ENCODE results near the gene LHX2.

Gene LHX2

GRCh38 chr9:124077915-124078572, 66.5 kb downstream of the LHX2 start:
- no peak overlapping the region for H3K27ac Mint-ChIP-seq
- H3K9me3 Mint-ChIP-seq: no peaks in the 10 kb centered on the region
- H3K27me3 Mint-ChIP-seq: peaks cover 23% of the 10 kb centered on the region
- no peaks in the 10 kb centered on the region for H3K36me3 Mint-ChIP-seq (ENCODE audit: low read depth)
- H3K4me3 Mint-ChIP-seq: no peak overlapping the region
- no peaks in the 10 kb centered on the region for H3K4me1 Mint-ChIP-seq (ENCODE audit: low read depth)
- DNase-seq: no peak

GRCh38 chr9:124078641-124079040, 67.1 kb downstream of the LHX2 start:
- DNase-seq: no peak
- peaks cover 18% of the 10 kb centered on the region for H3K27me3 Mint-ChIP-seq
- H3K4me3 Mint-ChIP-seq: no peak overlapping the region
- H3K36me3 Mint-ChIP-seq (ENCODE audit: low read depth): no peaks in the 10 kb centered on the region
- no peaks in the 10 kb centered on the region for H3K4me1 Mint-ChIP-seq (ENCODE audit: low read depth)
- no peak overlapping the region for H3K27ac Mint-ChIP-seq
- H3K9me3 Mint-ChIP-seq: no peaks in the 10 kb centered on the region

- no peak for DNase-seq
- Mint-ChIP-seq H3K27ac (no peak overlapping the region), H3K9me3 (no peaks in the 10 kb centered on the region), H3K36me3 (ENCODE audit: low read depth) (no peaks in the 10 kb centered on the region), H3K4me3 (no peak overlapping the region), H3K4me1 (ENCODE audit: low read depth) (no peaks in the 10 kb centered on the region), H3K27me3 (peaks cover 17% of the 10 kb centered on the region)
Measured at GRCh38 chr9:124079176-124079925, 67.8 kb downstream of the LHX2 start.

DNA sequence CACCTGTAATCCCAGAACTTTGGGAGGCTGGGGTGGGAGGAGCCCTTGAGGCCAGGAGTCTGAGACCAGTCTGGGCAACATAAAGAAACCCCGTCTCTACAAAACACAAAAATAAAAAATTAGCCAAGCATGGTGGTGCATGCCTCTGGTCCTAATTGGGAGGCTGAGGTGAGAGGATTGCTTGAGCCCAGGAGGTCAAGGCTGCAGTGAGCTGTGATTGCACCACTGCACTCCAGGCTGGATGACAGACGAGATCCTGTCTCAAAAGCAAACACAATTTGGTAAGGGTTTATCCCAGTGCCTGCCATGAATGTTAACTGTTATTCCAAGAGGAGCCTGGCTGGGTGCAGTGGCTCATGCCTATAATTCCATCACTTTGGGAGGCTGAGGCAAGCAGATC, 71.1 kb downstream of the LHX2 start:
- H3K27ac Mint-ChIP-seq: no peak overlapping the region
- H3K36me3 Mint-ChIP-seq (ENCODE audit: low read depth): no peaks in the 10 kb centered on the region
- peaks cover 13% of the 10 kb centered on the region for H3K27me3 Mint-ChIP-seq
- no peak overlapping the region for H3K4me3 Mint-ChIP-seq
- DNase-seq: no peak
- peaks cover 15% of the 10 kb centered on the region for H3K9me3 Mint-ChIP-seq
- H3K4me1 Mint-ChIP-seq (ENCODE audit: low read depth): no peaks in the 10 kb centered on the region

All from activated T-cell treated with anti-CD3 and anti-CD28 coated beads, Interleukin-2, amount 50 U/mL, for 24 hours (primary cell).